SH-SY5Y (cell line): Measurements from ENCODE around the gene ST8SIA6.

Experiments
- GATA2 ChIP-seq: IDR thresholded peaks from 2 replicates; pipeline ENCODE4 v1.6.1; 2011; ENCODE audit warnings: mild to moderate bottlenecking, low read depth, low read length
- GATA3 ChIP-seq: IDR thresholded peaks from 2 replicates; pipeline ENCODE4 v1.6.1; 2011; ENCODE audit warnings: low read depth, mild to moderate bottlenecking, low read length, moderate library complexity

- TF ChIP-seq GATA2 (no peak), GATA3 (no peak)
These were observed 40.5 kb downstream of the ST8SIA6 start for GRCh38 chr10:17413876-17414275.
